OCI-LY7 (cell line): ENCODE results near the gene ZDBF2.

ENCODE experiments used
- CTCF ChIP-seq: fragments of 200-600 bp; sonication (generic); conservative IDR thresholded peaks from 2 replicates; pipeline ENCODE4 v1.5.1; 2014; ENCODE audit warnings: mild to moderate bottlenecking, antibody characterized with exemption, low read length, moderate library complexity, mixed read lengths
- EZH2phosphoT487 ChIP-seq: fragments of 200-600 bp; sonication (generic); IDR thresholded peaks from 2 replicates; pipeline ENCODE4 v1.6.1; 2018; ENCODE audit warnings: low read depth, borderline replicate concordance, mild to moderate bottlenecking, mixed run types, antibody characterized with exemption, low read length, moderate library complexity, mixed read lengths

DNA sequence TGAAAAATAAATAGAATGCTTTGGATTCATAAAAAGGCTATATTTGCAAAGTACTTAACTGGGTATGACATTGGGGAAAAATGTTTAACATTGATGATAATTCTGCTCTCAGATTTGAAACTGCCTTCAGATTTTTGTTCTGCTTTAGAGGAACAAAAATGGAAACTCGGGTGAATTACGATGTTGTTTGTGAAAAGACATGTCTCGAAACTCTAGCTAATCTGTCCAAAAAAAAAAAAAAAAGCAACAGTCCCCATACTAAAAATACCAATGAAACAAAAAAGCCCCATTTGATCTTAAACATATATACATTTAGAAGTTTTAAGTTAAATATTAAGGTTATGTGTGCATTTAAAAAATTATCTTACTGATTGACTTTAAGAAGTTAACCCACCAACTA is 3.0 kb downstream of the ZDBF2 start:
- TF ChIP-seq CTCF (no peak), EZH2phosphoT487 (no peak)
